ENCODE data around the gene CYP4Z1.

- TF ChIP-seq POLR2AphosphoS5 (IDR thresholded peaks at IDR 0.05), result no peak
- TF ChIP-seq, protein P1, sequence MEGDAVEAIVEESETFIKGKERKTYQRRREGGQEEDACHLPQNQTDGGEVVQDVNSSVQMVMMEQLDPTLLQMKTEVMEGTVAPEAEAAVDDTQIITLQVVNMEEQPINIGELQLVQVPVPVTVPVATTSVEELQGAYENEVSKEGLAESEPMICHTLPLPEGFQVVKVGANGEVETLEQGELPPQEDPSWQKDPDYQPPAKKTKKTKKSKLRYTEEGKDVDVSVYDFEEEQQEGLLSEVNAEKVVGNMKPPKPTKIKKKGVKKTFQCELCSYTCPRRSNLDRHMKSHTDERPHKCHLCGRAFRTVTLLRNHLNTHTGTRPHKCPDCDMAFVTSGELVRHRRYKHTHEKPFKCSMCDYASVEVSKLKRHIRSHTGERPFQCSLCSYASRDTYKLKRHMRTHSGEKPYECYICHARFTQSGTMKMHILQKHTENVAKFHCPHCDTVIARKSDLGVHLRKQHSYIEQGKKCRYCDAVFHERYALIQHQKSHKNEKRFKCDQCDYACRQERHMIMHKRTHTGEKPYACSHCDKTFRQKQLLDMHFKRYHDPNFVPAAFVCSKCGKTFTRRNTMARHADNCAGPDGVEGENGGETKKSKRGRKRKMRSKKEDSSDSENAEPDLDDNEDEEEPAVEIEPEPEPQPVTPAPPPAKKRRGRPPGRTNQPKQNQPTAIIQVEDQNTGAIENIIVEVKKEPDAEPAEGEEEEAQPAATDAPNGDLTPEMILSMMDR (IDR thresholded peaks at IDR 0.05), result no peak
- TF ChIP-seq EP300 (IDR thresholded peaks at IDR 0.05), result no peak
- no peak for TF ChIP-seq POLR2A (IDR thresholded peaks at IDR 0.05)
Observed at GRCh38 chr1:47164552-47164951, 97.5 kb downstream of the CYP4Z1 start.

All from gastroesophageal sphincter (tissue), 3 donors.